MM.1S (cell line): ENCODE data around the gene MARCHF9.
"Not testable (repeated sequence)": the region's sequence is repeated elsewhere in the genome, so short reads cannot be mapped to it uniquely, and the experiment has no call there.

ENCODE experiments used
- DNase-seq: peaks from one replicate; pipeline ENCODE4 v3.0.0-alpha.2; 2015
- H2AFZ ChIP-seq: fragments of 300-600 bp; sonication (generic); 2 replicates; pipeline ENCODE4 v1.6.0; 2016; ENCODE audit warnings: antibody characterized with exemption, low read length
- H3F3A ChIP-seq: fragments of 300-600 bp; sonication (generic); 2 replicates; pipeline ENCODE4 v1.6.1; 2016; ENCODE audit warnings: mild to moderate bottlenecking, antibody characterized with exemption, low read length, moderate library complexity, mixed read lengths; ENCODE audit not compliant: insufficient read depth
- H3K27ac ChIP-seq: fragments of 300-600 bp; sonication (generic); 2 replicates; pipeline ENCODE4 v1.5.1; 2016; ENCODE audit warnings: mild to moderate bottlenecking, low read length
- H3K27me3 ChIP-seq: fragments of 300-600 bp; sonication (generic); replicated peaks from 2 replicates; pipeline ENCODE4 v1.6.0; 2016; ENCODE audit warnings: low read length; ENCODE audit not compliant: insufficient read depth
- H3K36me3 ChIP-seq: fragments of 300-600 bp; sonication (generic); replicated peaks from 2 replicates; pipeline ENCODE4 v1.6.1; 2016; ENCODE audit warnings: mild to moderate bottlenecking, low read length, mixed read lengths; ENCODE audit not compliant: insufficient read depth
- H3K4me1 ChIP-seq: fragments of 300-600 bp; sonication (generic); 2 replicates; pipeline ENCODE4 v1.6.1; 2016; ENCODE audit warnings: low read length, mixed read lengths
- H3K4me2 ChIP-seq: fragments of 300-600 bp; sonication (generic); 2 replicates; pipeline ENCODE4 v1.6.0; 2016; ENCODE audit warnings: low read depth, low read length
- H3K4me3 ChIP-seq: fragments of 300-600 bp; sonication (generic); 2 replicates; pipeline ENCODE4 v1.5.1; 2016; ENCODE audit warnings: low read length, mixed read lengths
- H3K79me2 ChIP-seq: fragments of 300-600 bp; sonication (generic); 2 replicates; pipeline ENCODE4 v1.6.1; 2016; ENCODE audit warnings: mixed run types, low read length, mixed read lengths
- H3K9ac ChIP-seq: fragments of 300-600 bp; sonication (generic); 2 replicates; pipeline ENCODE4 v1.6.1; 2016; ENCODE audit warnings: low read length, mixed read lengths
- H3K9me2 ChIP-seq: fragments of 300-600 bp; sonication (generic); replicated peaks from 2 replicates; pipeline ENCODE4 v1.6.1; 2016; ENCODE audit warnings: mild to moderate bottlenecking, low read length, mixed read lengths; ENCODE audit not compliant: insufficient read depth
- H3K9me3 ChIP-seq: fragments of 300-600 bp; sonication (generic); replicated peaks from 2 replicates; pipeline ENCODE4 v1.6.1; 2016; ENCODE audit warnings: mild to moderate bottlenecking, low read length, mixed read lengths; ENCODE audit not compliant: insufficient read depth
- H4K20me1 ChIP-seq: fragments of 300-600 bp; sonication (generic); 2 replicates; pipeline ENCODE4 v1.6.1; 2016; ENCODE audit warnings: mild to moderate bottlenecking, low read length, moderate library complexity, mixed read lengths; ENCODE audit not compliant: insufficient read depth
- EZH2 ChIP-seq: fragments of 300-600 bp; sonication (generic); optimal IDR thresholded peaks from 2 replicates; pipeline ENCODE3; 2017; ENCODE audit warnings: low read depth, mild to moderate bottlenecking, antibody characterized with exemption, low read length, mixed read lengths
- EZH2phosphoT487 ChIP-seq: fragments of 300-600 bp; sonication (generic); IDR thresholded peaks from 2 replicates; pipeline ENCODE4 v1.6.1; 2018; ENCODE audit warnings: antibody characterized with exemption, low read length
- TF ChIP-seq, protein P1 (sequence below): fragments of 300-600 bp; sonication (generic); IDR thresholded peaks from 2 replicates; pipeline ENCODE4 v1.5.1; 2016; ENCODE audit warnings: antibody characterized with exemption, low read length, mixed read lengths

The MARCHF9 gene

DNA sequence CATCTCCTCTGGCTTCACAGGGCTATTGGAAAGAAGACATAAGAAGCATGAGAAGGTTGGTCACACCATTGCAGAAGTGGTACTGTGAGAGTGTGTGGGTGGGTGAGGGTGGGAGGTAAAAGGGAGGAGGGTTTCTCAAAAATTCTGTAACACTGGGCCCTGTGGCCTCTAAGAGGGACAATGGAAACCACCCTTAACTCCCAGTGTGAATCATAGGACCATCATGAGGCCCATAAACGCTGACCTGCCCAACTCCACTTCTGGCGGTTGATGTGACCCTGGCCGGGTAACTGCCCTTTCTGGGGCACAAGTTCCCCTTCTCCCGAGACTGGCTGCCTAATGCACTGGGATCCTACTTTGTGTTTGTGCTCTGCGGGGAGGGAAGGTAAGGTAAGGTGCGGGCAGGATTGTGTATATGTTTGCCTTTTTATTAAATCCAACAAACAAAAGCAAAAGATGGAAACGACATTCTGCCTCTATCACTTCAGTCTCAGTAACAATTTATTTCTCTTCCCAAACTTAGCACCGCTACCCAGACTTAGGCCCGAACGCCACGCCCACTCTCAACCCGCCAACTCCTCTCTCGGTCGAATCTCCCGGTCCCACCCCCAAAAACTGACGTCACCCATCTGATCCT lies 16.5 kb downstream of the MARCHF9 start:
- H3K9me2 ChIP-seq: no peaks in the 10 kb centered on the region
- H3F3A ChIP-seq: peaks cover 4% of the 10 kb centered on the region; the same call in 1 of the 2 replicates
- TF ChIP-seq EZH2phosphoT487 (no peak), EZH2 (no peak)
- TF ChIP-seq, protein P1, sequence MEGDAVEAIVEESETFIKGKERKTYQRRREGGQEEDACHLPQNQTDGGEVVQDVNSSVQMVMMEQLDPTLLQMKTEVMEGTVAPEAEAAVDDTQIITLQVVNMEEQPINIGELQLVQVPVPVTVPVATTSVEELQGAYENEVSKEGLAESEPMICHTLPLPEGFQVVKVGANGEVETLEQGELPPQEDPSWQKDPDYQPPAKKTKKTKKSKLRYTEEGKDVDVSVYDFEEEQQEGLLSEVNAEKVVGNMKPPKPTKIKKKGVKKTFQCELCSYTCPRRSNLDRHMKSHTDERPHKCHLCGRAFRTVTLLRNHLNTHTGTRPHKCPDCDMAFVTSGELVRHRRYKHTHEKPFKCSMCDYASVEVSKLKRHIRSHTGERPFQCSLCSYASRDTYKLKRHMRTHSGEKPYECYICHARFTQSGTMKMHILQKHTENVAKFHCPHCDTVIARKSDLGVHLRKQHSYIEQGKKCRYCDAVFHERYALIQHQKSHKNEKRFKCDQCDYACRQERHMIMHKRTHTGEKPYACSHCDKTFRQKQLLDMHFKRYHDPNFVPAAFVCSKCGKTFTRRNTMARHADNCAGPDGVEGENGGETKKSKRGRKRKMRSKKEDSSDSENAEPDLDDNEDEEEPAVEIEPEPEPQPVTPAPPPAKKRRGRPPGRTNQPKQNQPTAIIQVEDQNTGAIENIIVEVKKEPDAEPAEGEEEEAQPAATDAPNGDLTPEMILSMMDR: no peak
- no peaks in the 10 kb centered on the region; the same call in 1 of the 2 replicates for H3K36me3 ChIP-seq
- 0 out of 2 replicates have a peak, but pooled peaks cover 4% of the 10 kb centered on the region for H3K4me1 ChIP-seq
- peak overlapping the region; percentile 97 for H3K4me3 ChIP-seq
- H3K9me3 ChIP-seq: no peaks in the 10 kb centered on the region
- H3K79me2 ChIP-seq: peaks cover 12% of the 10 kb centered on the region
- peak overlapping the region; percentile 97 for H3K9ac ChIP-seq
- H3K27ac ChIP-seq: peak overlapping the region; percentile 95
- peak overlapping the region; percentile 94 for H3K4me2 ChIP-seq
- H4K20me1 ChIP-seq: no peaks in the 10 kb centered on the region
- DNase-seq: peak; percentile 92
- peaks cover 8% of the 10 kb centered on the region for H3K27me3 ChIP-seq
- peak overlapping the region; percentile 95 for H2AFZ ChIP-seq

DNA sequence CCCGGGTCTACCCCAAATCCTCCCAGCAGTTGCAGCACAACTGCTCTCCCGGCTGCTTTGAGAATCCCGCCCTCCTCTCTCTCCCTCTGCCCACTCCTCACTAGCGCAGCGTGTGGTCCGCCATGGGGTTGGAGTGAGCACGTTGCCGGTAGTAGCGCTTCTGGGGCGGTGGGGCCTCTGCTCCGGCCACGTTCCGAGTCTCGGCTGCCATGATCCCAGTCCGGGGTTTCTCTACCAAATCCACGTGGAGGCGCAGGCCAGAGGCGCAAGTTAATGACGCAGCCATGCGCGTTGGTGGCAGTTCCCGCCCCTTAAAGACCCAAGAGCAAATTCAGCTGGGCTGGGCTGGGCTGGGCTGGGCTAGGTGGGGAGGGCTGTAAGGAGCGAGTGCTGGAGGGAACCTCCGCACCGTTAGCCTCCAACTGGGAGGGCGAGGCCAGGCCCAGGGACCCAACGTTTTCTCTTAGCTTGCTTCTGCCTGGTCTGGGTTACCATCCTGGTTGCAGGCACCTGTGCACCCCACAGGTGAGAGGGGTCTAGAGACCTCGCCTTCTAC lies 17.0 kb downstream of the MARCHF9 start, which contains the start of gene METTL1:
Gene METTL1 (minus strand): TSS at position 233 of the 556 bp plus-strand sequence. CDS start 22 bp downstream, at position 211.
- TF ChIP-seq, protein P1: no peak
- TF ChIP-seq EZH2phosphoT487: no peak
- no peak for TF ChIP-seq EZH2
- Histone ChIP-seq H3K79me2 (peaks cover 12% of the 10 kb centered on the region), H3K9me2 (no peaks in the 10 kb centered on the region), H3K9me3 (no peaks in the 10 kb centered on the region), H3K4me2 (peak within 1 kb of the TSS; percentile 94), H3K27me3 (0 out of 2 replicates have a peak, but pooled peaks cover 2% of the 10 kb centered on the region), H3K4me3 (peak within 1 kb of the TSS; percentile 97), H3F3A (peaks cover 4% of the 10 kb centered on the region; the same call in 1 of the 2 replicates), H3K27ac (peak within 1 kb of the TSS; percentile 95), H4K20me1 (no peaks in the 10 kb centered on the region), H3K36me3 (no peaks in the 10 kb centered on the region; the same call in 1 of the 2 replicates), H2AFZ (peak within 1 kb of the TSS; percentile 99), H3K9ac (peak within 1 kb of the TSS; percentile 97), H3K4me1 (0 out of 2 replicates have a peak, but pooled peaks cover 4% of the 10 kb centered on the region)
- DNase-seq: peak; percentile 98

DNA sequence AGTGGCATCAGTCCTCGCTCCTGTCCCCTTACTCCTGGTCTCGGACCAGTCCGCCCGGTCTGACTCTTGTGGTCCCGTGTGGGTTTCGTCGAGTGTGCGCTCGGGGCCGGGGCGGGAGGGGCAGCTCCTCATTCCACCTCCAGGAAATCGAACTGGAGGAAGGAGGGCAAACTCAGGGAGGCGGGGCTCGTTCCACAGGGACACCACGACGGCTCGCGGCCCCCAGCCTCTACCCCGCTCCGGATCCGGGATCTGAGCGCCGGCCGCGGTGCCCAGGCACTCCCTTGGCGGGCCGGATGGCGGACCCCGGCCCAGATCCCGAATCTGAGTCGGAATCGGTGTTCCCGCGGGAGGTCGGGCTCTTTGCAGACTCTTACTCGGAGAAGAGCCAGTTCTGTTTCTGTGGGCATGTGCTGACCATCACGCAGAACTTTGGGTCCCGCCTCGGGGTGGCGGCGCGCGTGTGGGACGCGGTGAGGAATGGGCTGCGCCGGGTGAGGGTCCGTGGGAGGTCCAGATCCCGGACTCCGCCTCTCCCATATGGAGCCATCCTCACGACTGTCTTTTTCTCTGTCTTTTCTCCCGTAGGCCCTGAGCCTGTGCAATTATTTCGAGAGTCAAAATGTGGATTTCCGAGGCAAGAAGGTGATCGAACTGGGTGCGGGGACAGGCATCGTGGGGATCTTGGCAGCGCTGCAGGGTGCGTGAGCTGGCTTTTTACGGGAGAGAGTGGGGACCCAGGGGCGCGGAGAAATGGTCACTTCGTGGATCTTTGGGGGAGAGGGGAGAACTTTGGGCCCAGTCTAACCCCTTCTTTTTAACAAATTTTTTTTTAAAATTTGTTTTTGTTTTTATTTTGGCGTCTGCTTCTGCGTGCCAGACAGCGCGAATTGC lies 17.8 kb downstream of the MARCHF9 start, which contains the start of gene EEF1AKMT3:
Gene EEF1AKMT3 (plus strand): TSS at position 186 of the 894 bp plus-strand sequence. CDS start 111 bp downstream, at position 297.
- Histone ChIP-seq H3K4me2 (peak within 1 kb of the TSS; percentile 94), H3K36me3 (no peaks in the 10 kb centered on the region; the same call in 1 of the 2 replicates), H3K9ac (peak within 1 kb of the TSS; percentile 97), H3K79me2 (peaks cover 12% of the 10 kb centered on the region), H3F3A (peaks cover 4% of the 10 kb centered on the region; the same call in 1 of the 2 replicates), H3K4me1 (0 out of 2 replicates have a peak, but pooled peaks cover 4% of the 10 kb centered on the region), H2AFZ (peak within 1 kb of the TSS; percentile 99), H3K9me3 (no peaks in the 10 kb centered on the region), H3K27me3 (no peaks in the 10 kb centered on the region), H3K9me2 (no peaks in the 10 kb centered on the region), H3K4me3 (peak within 1 kb of the TSS; percentile 97), H4K20me1 (no peaks in the 10 kb centered on the region), H3K27ac (peak within 1 kb of the TSS; percentile 95)
- TF ChIP-seq, protein P1: no peak
- TF ChIP-seq EZH2 (no peak), EZH2phosphoT487 (no peak)
- DNase-seq: peak; percentile 33

DNA sequence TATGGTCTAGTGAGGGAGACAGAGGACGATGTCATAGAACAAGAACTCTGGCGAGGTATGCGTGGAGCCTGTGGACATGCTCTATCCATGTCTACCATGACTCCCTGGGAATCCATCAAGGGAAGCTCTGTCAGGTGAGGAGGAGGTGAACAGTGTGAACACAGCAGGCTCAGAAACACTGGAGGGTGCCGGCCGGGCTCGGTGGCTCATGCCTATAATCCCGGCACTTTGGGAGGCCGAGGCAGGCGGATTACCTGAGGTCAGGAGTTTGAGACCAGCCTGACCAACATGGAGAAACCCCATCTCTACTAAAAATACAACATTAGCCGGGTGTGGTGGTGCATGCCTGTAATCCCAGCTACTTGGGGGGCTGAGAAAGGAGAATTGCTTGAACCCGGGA lies 19.7 kb downstream of the MARCHF9 start:
- not testable (repeated sequence) for H3K9me3 ChIP-seq, H3K4me3 ChIP-seq, H2AFZ ChIP-seq, H3K36me3 ChIP-seq, H3K4me1 ChIP-seq, H3K27ac ChIP-seq, H3K27me3 ChIP-seq, H3F3A ChIP-seq, H4K20me1 ChIP-seq, DNase-seq, H3K9me2 ChIP-seq, H3K9ac ChIP-seq, H3K4me2 ChIP-seq
- peaks cover 12% of the 10 kb centered on the region for H3K79me2 ChIP-seq
